Fibroblast of skin of scalp (primary cell): ENCODE measurements around the gene DDX41.
"Not testable (repeated sequence)": the region's sequence is repeated elsewhere in the genome, so short reads cannot be mapped to it uniquely, and the experiment has no call there.

Experiments
- DNase-seq: peaks from one replicate; pipeline ENCODE4 v3.0.0-alpha.2; 2013

Gene DDX41

DNA sequence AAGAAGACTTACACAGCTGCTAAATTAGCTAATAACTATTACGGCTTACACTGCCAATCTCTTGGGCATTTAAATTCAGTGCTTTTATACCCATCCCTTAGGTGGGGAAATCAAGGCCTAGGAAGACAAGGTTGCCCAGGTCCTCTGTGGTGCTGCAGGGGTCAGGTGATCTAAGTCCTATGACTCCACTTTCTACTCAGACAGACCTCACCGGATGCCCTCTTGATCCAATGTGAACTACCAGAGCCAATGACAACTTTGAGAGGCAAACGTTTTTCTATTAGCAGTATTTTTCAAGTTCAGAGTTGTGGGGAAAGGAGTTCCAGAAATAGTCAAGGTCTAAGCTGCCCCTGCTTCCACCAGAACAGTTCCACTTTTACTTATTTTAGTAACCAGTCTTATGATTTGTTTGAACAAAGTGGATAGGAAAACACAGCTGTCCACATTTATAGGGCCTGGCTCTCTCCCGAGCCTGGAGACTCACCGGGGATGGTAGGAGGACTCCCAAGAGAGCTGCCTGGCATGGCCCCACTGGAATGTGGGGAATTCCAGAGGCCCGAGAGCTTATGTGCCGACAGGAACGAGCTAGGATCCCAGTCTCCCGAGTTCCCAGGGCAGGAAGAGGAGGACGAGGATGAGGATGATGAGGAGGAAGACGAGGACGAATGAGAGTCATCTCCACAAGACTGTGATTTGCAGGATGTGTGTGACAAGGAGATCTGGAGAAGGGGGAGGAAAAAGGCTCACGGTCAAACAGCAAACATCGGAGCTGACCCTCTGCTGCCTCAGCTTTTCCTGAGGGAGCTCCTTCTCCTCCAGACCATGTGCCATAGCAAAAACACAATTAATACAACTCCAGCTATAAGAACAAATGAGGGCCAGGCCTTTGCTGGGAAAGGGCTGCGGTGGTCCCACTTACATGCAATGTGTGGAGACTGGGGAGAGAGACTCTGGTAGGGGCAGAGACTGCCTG, 20.9 kb upstream of the DDX41 start:
- peak; percentile 94 for DNase-seq

DNA sequence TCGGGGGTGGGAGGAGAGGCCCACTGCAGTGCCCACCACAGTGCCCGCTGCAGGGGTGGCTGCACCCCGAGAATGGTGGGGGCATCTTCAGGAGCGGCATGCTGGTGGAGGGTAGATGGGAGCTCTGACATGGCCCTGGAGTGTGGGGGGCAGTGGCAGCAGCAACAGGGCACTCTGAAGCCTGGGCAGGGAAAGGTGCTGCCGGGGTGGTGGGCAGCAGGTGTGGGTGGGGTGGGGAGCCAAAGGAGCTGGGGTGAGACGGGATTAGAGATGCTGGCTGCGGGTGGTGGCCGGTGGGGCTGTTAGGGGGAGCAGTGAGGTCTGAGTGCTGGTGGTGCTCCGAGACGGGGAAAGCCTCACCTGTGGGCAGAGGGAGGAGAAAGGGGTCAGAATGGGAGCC, 19.6 kb upstream of the DDX41 start:
- DNase-seq: no peak

DNA sequence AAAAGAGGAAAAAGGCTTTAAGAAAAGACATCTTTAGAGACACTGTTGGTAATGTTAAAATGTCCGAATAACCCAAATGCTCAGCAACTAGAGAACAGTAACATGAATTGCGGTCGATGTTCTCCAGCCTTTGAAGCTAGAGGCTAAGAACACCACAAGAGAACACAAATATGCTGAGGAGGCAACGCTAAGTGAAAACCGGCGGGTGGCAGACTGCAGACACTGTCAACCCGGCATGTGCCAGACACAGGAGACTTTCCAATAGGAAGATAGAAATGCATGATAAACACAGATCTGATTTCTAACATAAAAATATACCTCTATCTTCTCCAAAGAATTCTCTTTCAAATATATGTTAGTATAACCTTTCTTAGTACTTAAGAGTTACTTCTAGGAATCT, 18.4 kb upstream of the DDX41 start:
- peak; percentile 34 for DNase-seq

DNA sequence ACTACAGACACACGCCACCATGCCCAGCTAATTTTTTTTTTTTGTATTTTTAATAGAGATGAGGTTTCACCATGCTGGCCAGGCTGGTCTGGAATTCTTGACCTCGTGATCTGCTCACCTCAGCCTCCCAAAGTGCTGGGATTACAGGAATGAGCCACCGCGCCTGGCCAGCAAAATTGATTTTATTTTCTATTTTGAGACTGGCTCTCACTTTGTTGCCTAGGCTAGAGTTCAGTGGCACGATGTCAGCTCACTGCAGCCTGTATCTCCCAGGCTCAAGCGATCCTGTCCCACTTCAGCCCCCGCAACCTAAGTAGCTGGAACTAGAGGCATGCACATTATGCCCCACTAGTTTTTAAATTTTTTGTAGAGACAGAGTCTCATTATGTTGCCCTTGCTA, 17.7 kb upstream of the DDX41 start:
- DNase-seq: not testable (repeated sequence)

DNA sequence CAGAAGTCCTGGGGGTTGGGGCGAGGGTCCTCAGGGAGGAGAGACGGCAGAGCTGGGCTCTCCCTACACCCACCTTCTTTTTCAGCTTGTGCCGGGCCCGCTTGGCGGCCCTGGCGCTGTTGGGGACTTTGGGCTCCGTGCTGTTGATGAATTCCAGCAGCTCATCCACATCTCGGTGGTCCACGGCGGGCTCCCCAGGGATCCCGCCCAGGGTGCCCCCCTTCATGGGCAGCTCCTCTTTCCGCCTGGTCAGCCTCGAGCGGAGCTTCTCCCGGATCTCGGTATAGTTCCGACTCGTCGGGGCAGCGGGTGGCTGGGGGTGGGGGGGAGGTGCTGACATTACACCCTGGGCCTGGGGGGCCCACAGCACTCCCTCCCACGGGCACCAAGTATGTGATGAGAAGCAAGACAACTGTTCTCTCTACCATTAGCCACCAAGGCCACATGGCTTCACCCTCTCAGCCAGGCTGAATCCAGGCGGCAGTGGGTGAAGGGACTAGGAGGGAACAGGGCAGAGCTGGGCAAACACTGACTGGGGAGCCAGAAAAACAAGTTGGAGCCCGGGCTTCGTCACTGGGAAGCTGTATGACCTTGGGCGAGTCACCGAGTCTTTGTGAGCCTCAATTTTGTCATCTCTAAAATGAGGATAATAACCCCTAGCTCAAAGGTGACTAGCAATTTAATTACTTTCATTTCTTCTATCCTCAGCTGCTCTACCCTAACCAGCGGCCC, 14.6 kb upstream of the DDX41 start:
- DNase-seq: no peak

DNA sequence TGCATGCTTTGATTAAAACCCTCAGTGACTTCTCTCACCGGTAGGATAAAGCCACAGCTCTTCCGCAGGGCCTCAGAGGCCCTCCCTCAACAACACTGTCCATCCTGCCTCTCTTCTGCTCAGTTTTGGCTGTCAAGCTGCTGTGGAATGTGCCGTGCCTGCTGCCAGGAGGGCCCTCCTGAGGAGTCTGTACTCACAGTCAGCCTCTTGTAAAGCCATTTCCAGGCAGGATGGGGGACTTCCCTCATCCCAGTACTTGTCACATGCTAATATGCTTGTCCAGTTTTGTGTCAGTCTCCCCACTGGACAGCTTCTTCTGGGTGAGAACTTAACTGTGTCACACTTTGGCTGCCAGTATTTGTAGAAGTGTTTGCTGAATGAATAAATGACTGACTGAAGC, 13.9 kb upstream of the DDX41 start:
- no peak for DNase-seq

DNA sequence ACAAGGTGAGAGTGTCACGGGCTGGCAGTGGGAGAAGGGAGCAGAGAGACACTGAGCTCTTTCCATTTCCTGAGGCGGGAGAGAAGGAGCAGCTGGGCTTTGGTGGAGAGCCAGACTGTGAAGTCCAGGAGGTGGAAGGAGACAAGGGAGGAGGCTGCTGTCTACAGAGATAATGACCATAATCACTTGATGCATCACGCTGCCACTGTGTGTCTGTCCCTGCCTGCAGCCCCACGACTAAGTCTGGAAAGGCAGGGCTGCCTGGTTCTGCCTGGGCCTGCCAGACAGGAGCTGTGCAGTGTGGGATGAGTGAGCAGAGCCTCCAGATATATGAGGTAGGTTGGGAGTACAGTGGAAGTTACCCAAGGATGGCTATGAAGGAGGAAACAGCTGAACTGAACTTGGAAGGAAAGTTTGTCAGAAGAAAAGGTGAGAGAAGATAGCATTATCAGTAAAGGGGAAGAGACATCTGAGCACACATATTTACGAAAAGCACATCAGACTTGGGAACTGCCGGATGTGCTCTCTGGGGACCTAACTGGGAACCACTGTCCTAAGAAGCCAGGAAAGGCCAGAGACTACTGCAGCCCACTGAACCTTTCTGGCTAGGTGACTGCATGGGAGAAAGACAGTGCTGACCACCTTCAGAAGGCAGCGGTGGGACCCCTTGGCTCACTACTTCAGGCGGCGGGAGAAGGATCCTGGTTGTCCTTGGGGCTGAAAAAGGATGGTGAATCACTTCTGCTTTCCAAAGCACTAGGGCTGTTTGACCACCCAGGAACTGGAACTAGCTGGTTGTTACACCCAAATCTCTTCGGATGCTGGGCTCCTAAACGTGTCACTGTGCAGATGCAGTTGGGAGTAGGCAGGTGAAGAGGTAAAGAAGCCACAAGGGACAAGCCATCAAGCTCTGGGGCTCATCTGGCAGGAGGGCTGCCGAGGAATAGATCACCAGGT, 12.8 kb upstream of the DDX41 start:
- DNase-seq: no peak

DNA sequence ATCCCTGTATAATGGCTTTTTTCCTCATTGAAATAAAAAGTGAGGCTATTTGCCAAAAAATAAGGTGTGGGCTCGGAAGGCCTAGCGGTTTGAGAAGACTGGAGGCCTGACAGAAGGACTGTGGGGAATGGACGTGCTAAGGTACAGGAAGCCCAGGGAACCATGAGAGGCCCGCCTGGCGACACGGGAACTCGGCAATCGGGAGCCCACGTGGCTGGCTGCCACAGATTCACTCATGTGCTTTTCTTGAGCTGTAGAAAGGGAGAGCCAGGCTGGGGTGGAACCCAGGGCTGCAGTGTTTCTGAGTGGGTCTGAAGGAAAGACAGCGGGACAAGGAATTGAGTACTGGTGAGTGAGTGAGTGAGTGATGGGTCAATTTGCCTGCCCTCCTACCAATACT, 11.9 kb upstream of the DDX41 start:
- DNase-seq: no peak

DNA sequence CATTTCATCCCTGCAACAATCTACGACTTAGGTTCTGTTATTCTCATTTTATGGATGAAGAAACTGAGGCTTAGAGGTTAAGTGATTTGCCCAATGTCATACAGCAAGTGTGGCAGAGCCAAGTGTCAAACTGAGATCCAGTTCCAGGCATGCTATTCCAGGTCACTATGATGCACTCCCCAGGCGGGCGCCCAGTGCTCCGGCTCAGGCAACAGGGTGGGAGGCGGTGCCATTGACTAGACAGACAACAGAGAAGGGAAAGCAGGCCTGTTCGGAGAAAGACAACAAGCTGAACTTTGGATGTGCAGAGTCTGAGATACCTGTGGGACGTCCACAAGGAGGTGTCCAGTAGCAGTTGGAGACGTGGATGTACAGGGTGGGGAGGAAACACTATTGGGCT, 10.8 kb upstream of the DDX41 start:
- DNase-seq: no peak

DNA sequence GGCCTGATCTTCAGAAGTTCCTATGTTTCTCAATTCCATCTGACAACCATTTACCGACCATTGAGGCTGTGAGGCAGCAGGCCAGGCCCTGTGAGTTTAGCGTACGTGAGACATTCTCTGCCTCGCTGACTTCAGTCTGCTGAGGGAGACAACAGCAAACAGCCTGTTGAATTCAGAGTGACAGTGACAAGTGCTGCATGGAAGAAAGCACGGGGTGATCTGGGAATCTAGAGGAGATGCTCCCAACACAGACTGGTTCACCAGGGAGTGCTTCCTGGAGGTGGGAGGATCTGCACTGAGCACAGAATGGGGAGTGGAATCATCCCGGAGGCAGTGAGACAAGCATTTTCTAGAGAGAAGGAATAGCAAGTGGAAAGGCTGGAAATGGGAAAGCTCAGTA, 10.0 kb upstream of the DDX41 start:
- DNase-seq: no peak

DNA sequence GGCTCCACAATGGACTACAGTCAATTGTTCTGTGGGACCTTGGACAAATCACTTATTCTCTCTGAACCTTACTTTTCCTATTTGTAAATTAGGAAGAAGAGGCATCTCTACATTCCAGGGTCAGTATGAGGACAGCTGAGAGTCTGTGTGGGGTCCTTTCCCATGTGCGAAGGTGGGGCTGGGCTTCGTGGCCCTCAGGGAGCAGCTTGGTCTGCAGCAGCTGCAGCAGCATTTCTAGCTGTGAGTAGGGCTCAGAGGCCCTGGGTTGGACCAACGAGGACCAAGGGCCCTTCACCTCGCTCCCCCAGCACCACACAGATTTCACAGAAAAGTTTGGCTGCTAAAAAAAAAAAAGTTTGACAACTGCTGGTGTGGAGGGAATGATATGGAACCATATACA, 9.4 kb upstream of the DDX41 start:
- DNase-seq: no peak

DNA sequence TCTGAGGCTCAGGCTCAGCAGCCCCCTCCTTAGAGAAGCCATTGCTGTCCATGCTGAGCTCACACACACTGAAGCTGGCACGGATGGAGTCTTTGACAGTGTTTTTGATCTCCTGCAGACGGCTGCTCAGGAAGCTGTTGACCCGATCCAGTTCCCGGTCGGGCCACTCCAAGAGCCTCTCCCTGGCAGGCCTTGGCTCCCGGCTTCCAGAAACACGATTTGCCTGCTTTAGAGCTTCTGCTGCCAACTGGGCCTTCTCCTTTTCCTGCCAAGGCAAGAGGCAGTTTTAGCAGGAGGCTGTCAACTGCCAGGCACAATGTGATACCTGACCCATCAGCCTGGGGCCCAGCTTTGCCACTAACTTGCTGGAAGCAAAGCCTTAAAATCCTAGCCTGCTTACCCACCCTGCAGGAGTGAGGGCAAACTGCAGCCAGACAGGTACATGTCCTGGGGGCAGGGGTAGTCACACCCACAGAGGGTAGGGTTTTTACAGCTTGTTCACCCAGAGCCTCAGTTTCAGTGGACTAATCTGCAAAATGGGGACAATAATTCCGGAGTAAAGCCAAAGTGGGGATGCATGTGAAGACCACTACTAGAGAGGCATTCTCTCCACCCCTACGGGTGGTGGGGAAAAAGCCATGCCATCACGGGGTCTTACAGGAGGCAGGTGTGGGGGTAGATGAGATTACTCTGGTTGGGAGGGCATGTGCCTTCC, 8.3 kb upstream of the DDX41 start:
- DNase-seq: no peak

DNA sequence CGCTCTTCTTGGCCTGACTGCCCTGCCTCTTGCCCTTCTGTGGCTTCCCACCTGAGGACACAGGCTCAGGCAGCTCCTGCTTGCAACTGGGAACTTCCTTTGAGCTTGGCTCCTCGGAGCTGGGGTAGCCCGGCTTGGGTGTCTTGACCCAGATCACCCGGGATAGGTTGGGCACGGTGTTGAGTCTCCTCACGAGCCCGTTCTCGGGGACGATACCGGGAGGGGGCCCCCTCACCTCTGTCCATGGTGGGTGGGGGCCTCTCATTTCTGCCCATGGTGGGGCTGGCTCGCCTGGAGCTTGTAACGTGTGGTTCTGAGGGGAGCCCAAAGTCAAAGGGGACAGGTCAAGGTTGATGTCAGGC, 7.8 kb upstream of the DDX41 start:
- DNase-seq: no peak

DNA sequence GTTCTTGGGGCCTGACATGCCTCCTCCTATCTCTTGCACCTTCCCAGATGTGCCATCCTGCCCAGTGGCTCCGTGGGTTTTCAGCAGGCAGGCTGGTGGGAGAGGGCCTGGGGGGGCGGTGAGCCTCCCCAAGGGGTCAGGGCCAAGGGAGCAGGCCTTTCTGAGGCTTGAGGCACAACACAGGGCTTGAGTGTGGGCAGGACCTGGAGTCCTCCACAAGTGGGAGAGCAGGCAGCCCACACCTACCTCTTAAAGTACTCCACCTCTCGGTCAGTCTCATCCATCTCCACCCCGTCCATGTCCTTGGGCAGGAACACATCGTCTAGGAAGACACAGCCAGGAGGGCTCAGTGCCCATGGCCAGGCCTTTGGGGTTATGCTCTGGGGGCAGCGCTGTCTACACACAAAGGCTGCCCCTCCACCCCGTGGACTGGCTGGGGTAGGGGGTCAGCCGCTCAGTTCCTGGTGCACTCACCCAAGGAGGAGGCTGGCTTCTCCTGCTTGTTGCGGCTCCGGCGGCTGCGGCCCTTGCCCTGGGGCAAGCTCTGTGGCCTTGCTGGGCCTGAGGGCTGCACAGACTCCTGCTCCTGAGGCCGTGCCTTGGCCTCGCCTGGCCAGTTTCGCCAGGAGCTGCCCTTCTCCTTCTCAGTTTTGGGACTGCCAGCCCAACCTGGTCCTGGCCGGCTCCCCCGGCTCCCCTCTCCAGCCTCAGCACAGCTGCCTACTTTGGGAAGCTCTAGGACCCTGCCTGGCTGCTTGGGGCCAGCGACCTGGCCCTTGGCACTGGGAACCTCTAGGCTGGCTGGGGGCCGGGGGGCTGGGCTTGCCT, 7.2 kb upstream of the DDX41 start:
- no peak for DNase-seq

DNA sequence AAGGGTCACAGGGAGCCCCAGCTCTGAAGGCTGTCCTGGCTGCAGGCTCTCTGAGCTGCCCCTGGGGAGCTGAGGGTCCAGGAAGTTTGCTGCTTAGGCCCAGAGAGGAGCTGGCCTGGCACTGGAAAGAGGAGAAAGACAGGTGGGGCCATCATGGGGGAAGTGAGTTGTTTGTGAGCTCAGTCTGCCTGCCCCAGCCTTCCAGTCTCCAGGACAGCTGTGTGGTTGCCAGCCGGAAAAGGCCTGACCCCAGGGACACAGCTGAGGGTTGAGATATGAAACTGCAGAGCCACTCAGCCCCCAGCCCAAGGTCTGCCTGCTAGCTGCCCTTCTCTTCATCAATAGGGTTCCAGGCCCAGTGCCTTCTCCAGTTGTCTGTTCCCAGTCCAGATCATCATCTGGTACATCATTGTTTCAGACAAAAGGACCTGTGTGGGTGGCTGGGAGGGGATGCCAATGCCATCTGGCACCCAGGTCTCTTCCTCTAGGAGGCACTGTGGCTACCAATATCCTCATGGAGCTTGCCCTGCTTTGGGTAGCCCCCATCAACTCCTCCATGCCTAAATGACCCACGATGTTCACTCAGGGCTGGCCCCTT, 4.3 kb upstream of the DDX41 start:
- DNase-seq: no peak

DNA sequence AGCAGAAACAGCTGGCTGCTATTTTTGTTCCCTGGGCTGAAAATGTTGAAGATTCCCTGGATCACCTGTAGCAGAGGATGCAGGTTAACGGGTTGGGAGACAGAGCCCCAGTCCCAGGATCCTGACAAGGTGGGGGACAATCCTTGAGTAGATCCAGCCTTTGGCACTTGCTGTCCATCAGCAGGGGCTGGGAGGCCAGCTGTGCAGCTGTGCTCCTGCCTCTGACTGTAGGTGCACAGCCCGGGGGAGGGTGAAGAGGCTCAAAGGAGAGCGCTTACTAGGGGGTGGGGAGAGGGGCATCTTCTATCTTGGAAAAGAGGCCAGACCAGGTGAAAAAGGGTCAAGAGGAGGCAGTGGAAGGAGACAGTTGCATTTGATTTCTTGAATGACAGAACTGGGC, 3.5 kb upstream of the DDX41 start:
- DNase-seq: no peak

DNA sequence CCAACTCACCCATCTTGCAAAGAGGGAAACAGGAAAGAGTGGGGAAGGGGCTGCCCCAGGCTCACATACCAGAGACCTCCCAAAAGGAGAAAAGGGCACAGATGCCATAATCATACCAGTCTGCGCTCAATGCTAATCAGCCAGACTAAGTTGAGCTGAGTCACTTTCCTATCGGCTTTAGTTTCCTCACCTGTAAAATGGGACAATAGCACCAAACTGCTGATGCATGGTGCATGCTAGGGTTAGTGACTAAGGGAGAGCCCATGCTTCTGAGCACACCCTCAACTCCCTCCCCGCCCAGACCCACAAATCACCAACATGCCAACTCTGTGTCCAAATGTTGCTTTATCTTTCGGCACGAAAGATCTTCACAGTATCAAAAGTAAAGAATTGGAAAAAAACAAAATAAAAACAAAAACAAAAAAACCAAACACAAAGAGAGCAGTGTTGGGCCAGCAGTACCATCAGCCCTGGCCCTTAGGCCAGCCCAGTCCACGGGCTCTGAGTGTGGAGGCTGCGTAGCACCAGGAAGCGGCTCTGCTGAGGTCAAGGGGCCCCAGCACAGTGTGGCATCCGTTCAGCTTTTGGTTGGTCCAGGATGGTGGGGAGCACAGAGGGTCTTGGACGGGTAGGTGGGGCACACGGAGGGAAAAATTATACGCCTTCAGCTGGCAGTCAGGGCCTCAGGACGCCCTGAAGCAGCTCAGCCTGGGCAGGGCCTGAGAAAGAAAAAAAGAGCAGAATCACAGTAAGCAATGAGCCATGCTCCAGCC, 2.9 kb upstream of the DDX41 start:
- no peak for DNase-seq

DNA sequence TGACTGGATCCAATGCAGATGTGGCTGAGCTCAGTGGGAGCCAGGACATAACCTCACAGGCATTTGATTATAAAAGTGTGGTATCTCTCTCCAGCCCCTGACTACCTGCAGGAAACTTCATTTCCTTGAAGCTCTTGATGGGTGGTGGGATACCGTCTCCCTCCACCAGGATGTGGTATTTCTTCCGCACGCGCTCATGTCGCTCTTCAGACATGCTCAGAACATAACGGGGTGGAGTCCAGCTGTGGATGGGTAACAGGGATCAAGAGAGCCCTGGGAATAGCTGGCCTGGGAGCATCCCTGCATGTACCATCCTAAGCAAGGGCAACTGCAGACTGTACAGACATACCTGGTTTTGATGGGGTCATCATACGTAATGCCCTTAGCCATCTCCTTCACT, 1.2 kb downstream of the DDX41 start:
- no peak for DNase-seq

DNA sequence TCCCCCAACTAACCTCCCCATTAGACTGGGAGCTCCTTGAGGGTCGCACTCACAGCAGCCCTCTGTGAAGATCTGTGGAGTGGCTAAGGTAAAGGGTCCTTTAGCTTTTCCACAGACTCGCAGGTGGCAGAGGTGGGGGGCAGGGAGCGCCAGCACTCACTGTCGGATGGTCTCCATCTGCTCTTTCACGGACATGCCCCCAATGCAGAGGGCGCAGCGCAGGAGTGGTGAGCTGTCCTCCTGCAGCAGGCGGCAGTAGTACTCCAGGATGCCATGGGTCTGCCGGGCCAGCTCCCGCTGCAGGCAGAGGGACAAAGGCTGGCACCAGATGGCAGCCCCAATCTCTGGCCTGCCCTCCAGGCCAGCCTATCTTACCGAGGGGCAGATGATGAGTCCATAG, 2.2 kb downstream of the DDX41 start:
- no peak for DNase-seq

DNA sequence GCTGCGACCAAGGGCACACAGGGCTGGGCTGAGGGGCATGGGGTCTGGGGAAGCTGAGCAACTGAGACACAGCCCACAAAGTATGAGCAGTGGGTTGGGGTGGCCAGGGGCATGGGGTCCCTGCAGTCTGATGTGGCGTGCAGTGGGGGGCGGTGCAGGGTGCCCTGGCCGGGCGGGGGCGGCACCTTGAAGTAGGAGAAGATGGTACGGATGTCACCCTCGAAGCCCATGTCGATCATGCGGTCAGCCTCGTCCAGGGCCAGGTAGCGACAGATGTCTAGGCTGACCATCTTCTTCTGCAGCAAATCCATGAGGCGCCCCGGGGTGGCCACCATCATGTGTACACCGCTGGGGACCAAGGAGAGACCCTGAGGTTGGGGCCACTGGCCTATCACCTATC, 3.3 kb downstream of the DDX41 start:
- DNase-seq: no peak
